Measurements from ENCODE around the gene STX17.

Gene STX17

DNA sequence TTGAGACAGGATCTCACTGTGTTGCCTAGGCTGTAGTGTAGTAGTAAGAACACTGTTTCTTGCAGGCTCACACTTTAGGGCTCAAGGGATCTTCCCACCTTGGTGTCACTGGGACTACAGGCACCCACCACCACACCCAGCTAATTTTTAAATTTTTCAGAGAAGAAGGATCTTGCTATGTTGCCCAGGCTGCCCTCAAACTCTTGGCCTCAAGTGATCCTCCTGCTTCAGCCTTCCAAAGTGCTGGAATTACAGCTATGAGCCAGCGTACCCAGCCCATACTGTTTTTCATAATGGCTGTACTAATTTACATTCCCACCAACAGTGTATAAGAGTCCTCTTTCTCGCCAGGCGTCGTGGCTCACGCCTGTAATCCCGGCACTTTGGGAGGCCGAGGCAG, 5.1 kb downstream of the STX17 start:
- DNase-seq: no peak

DNA sequence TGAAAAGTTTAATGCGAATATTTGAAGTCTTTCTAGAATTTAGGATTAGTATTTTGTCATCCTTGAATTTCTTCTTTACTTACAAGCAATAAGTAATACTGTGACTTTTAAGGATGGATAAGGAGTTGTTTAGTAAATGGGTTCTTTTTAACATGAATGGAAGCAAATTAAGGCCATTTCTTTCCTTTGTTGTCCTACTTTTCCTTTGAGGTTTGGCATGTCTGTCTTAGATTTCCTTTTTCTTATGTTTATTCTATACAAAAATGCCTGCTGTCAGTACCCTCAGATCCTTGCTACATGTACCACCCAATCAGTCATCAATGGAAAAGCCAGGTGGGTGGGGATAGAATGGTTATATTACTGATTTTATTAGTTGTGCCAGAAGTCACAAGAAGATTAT, 10.2 kb downstream of the STX17 start:
- DNase-seq: no peak

GRCh38 chr9:99918134-99918533, 11.7 kb downstream of the STX17 start:
- no peak for DNase-seq

GRCh38 chr9:99919930-99920329, 13.5 kb downstream of the STX17 start:
- DNase-seq: no peak

DNA sequence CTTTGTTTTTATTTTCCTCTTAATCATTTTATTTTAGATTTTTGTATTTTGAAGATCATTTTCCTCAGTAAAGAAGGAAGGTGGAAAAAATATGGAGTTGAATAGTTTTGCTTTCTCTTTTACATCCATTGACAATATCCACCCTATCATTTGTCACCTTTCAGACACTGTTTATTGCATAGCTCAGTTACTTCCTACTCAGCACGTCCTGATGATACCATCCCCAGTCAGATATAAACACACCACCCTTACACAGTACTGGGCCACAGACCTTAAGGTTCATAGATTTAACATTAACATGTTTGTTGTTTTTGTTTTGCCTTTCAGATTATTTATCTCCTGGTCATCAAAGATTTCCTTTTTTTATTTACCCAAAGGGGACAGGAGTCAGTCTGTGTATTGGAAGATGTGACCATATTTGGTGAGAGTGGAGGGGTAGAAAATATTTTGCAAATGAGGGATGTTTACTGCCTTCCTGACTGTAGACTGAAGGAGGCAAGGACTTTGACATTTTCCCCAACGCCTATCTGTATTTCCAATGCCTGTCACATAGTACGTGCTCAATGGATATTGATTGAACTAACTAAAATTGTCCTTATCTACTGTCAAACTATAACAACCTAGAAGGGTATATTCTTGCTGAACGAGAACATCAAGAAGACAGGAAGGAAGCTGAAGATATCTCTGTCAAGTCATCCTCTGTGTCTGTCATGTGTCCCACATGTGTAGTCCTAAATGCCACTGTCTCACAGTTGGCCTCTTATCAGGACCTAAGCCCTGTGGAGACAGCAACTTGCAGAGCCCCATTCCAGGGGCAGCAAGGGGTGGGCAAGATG, 15.6 kb downstream of the STX17 start:
- DNase-seq: no peak

DNA sequence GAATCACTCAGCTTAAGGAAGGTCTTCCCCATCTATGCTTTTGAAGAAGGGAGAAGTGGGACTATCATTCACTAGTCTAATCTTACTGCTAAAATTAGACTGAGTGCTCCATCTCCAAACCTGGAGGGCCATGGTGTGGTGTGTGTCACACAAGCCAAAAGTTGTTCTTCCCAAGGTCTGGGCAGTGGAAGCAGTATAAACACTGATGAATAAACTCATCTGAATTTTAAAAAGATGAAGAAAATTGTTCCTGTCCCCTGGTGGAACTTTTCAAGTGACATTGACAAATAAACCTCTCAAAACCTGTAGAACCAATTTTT, 16.2 kb downstream of the STX17 start:
- DNase-seq: no peak

DNA sequence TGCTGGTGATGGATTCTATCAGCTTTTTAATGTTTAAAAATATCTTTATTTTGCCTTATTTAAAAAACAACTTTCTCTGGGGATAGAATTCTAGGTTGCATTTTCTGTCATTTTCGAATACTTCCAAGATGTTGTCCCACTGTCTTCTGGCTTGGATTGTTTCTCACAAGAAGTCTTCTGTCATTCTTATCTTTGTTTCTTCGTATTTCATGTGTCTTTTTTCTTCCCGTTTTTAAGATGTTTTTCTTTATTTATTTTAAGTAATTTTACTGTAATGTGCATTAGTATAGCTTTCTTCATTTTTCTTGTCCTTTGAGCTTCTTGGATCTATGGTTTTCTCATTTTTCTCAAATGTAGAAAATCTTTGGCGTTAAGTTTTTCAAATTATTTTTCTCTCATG, 19.1 kb downstream of the STX17 start:
- no peak for DNase-seq

- no peak for DNase-seq
Measured at GRCh38 chr9:99929652-99930051, 23.2 kb downstream of the STX17 start.

DNA sequence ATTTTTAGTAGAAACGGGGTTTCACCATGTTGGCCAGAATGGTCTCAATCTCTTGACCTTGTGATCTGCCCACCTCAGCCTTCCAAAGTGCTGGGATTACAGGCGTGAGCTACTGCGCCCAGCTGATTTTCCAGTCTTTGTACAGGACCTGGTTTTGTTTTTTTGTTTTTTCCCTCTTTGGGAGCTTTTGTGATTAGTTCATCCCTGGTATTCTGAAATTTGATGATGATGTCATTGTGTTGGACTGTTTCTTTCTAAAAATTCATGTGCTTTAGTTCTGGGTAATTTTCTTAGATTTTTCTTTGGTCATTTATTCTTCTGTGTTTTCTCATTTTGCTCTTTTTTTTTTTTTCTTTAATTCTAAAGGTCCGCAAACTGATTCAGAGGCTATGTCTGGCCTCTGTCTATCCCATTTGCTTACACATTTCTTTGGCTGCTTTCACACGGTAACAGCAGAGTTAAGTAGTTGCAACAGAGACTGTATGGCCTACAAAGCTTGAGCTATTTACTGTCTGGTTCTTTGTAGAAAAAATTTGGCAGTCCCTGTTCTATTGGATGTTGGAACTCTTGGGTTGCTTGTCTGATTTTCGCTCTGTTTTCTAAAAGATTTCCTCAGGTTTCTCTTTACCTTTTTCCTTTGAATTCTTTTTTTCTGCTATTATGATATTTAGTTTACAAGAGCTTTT, 24.8 kb downstream of the STX17 start:
- no peak for DNase-seq

DNA sequence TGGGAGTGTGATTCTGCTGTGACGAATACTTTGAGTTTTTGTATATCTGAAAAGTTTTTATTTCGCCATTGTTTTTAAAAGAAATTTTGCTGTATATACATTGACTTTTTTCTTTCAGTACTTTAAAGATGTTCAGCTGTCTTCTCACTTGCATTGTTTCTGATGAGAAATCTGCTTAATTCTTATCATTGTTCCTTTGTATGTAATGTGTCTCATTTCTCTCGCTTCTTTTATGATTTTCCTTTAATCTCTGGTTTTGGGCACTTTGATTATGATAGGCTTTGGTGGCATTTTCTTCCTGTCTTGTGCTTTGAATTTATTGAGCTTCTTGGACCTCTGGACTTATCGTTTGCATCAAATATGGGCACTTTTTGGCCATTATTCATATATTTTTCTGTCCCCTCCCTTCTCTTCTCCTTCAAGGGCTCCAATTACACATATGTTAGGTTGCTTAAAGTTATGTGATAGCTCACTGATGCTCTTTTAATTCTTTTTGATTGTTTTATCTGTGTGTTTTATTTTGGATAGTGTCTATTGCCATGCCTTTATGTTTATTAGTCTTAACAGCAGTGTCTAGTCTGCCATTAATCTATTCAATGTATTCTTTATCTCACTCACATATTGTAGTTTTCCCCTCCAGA, 30.6 kb downstream of the STX17 start:
- no peak for DNase-seq

DNA sequence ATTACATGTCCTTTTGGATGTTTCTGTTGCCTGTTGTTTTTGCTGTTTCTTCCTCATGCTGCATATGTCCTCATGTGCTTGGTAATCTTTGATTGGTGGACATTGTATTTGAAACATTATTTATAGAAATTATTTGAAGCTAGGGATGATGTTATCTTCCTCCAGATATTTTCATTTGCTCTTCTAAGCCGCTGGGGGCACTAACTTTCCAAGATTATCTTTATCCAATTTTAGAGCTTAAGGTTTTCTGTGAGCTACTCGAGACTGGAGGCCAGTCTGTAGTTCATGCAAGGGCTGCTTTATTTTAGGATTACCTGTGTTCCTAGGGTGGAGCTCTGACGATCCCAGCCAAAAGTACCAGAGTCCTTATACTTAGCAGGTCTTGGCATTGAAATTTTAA, 40.9 kb downstream of the STX17 start:
- DNase-seq: no peak

- no peak for DNase-seq
Measured at GRCh38 chr9:99948482-99948881, 42.0 kb downstream of the STX17 start.

DNA sequence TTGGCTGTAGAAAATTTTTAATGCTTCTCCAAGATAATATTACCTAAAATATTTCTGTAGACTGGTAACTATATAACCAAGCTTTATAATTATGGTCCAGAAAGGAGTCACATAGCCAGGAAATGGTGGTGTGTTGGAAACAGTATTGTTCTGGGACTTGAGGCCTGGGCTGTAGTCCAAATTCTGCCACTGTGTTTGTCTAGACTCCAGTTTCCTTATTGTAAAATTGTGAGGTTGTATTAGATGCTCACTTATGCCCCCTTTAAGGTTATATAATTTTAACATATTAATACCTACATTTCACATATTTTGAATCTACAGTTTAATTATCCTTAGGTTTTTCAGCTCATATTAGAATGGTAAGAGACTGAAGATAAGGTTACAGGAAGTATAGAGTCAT, 42.4 kb downstream of the STX17 start:
- peak; percentile 5 for DNase-seq

DNA sequence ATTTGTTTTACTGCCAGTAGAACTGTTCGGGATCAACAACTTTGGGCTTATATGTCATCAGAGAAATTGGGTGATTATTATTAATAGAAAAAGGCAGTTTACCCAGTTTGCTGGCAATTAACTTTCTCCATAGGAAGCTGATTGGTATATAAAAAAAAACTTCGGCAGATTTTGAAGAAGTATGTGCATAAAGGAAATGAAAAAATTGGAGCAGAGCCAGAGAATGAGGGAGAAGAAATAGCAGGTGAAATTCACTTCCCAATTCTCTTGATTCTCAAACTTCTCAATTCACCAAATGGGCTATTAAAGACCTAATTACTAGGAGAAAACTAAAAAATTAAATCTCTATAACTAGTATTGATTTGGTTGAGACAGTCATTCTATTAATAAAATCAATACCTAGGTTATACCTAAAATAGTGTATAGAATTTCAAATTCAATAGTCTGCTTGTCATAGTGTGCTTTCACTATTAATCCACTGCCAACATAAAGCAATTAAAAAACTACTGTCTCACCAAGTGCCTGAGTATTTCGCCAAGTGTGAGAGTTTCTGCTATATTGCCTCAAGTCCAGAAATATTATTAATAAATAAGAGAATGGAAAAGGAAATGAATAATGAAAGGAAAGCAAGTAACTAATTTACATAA, 47.5 kb downstream of the STX17 start:
- DNase-seq: no peak

- no peak for DNase-seq
Measured at GRCh38 chr9:99954819-99955218, 48.4 kb downstream of the STX17 start.

DNA sequence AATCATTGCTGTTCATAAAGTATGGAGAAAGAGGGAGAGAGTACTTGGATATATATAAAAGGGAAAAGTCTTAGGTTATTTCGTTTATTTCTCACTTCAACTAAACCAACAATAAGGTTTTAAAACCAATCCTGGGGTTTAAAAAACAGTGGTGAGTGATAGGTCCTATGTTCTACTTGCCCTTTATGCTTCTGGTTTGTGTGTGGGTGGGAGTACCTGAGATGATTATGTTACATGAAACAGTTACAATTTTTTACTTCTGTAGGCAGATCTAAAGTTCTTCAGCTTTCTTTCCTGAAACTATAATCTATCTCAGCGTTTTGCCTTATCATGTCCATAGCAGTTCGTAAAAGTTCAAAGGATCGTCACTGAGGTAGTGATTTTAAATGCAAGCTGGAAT, 49.2 kb downstream of the STX17 start:
- no peak for DNase-seq

DNA sequence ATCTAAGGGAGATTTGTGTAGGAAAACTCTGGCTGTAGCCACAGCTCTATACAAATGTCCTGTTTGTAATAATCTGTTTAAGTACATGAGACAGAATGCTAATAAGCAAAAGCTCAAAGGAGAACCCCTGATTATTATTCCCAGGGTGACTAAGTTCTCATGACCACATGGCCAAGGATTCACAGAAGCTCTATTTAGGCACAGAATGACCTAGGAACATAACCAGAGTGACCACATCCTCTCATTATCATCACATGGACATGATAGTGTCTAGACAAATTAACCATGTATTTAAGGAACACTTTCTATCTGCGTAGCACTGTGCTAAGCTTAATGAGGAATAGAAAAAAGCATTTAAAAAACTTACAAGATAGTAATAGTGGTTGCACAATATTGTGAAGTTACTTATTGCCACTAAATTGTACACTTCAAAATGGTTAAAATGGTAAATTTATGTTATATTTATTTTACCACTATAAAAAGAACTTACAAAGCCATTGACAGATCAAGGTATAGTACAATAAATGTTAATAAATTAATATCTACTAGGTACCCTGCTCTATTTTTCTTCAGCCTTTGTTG, 56.3 kb downstream of the STX17 start:
- no peak for DNase-seq

- peak; percentile 30 for DNase-seq
Measured at GRCh38 chr9:99964336-99964735, 57.9 kb downstream of the STX17 start.

DNA sequence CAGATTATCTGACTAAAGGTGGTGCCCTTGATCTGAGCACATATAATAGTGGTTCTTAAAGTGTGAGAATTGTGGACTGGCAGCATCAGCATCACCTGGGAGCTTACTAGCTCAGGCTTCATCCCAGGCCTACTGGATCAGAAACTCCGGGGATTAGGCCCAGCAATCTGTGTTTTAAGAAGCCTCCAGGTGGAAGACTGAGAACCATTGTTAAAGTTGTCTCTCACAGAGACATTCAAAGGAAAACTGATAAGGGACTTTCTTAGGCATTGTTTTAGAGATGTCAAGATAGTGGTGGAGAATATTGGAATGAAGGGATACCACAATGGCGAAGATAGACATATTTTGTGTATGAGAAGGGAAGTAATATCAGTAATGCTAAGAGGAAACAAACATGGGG, 59.5 kb downstream of the STX17 start:
- DNase-seq: no peak

- peak; percentile 61 for DNase-seq
Measured at GRCh38 chr9:99966716-99967115, 60.3 kb downstream of the STX17 start.

DNA sequence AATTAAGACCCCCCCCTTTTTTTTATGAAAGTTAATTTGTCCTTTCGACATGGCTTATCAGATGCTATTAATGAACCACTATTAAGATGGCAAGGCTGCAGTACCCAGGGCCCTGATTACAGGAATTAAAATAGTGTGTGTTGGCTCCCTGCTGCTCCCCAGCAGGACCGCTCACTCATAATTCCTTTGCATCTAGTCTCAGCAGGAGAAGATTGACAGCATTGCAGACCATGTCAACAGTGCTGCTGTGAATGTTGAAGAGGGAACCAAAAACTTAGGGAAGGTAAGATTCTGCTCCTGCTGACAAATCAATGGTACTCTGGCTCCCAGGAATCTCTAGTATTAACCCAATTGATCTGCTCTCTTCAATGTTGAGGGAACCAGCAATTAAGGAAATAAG, 61.0 kb downstream of the STX17 start:
- DNase-seq: no peak

- no peak for DNase-seq
Measured at GRCh38 chr9:99970481-99970880, 64.0 kb downstream of the STX17 start.

- DNase-seq: no peak
Measured at GRCh38 chr9:99971410-99971809, 65.0 kb downstream of the STX17 start.

Measured in NCI-H226 (cell line).